GM12878 (cell line): ENCODE measurements around the gene AGFG1. TPM values are rescaled to one million over a fixed set of nuclear protein-coding genes. Genes with fewer than 3 reads are reported as not detected.

ENCODE experiments used
- ATAC-seq: fragments of 200-7000 bp; cut with Tn5 transposase; 3 replicates; pipeline ENCODE4 v1.9.1; 2020; ENCODE audit warnings: mild to moderate bottlenecking, moderate library complexity
- BruUV-seq: library from RNA; stranded (reverse); fragments of 400-500 nt; replicated peaks from 2 replicates; lab custom pipeline; 2021; lab: Mats Ljungman, UMichigan
- CTCF ChIA-PET: fragments of 300-600 bp; sonication (Branson Sonifier 250); formaldehyde crosslinking; extraction: SDS; loops from one replicate; lab custom pipeline; 2021; ENCODE audit warnings: inconsistent platforms; lab: Yijun Ruan, JAX
- POLR2A ChIA-PET: fragments of 350-600 bp; formaldehyde crosslinking; extraction: SDS; loops from one replicate; lab custom pipeline; 2021; ENCODE audit warnings: inconsistent platforms; lab: Charles Lee
- RAD21 ChIA-PET: fragments of 300-600 bp; sonication (Branson Sonifier 250); formaldehyde crosslinking; loops from one replicate; lab custom pipeline; 2023; ENCODE audit warnings: antibody characterized with exemption; ENCODE audit not compliant: unreplicated experiment; lab: Charles Lee
- SMC1A ChIA-PET: fragments of 300-600 bp; sonication (Branson Sonifier 250); formaldehyde crosslinking; loops from one replicate; lab custom pipeline; 2023; ENCODE audit not compliant: unreplicated experiment, uncharacterized antibody; lab: Charles Lee
- DNase-seq: peaks from one replicate; pipeline ENCODE4 v3.0.0-alpha.2; 2011; ENCODE audit warnings: low read depth, low spot score
- FAIRE-seq: peaks from 3 replicates; lab custom pipeline; 2011; peaks lifted over from hg19 to GRCh38; lab: Jason Lieb, UNC
- H2AFZ ChIP-seq: 2 replicates; pipeline ENCODE4 v1.6.0; 2011; ENCODE audit warnings: low read depth, low read length, control low read depth; ENCODE audit not compliant: control insufficient read depth
- H3K27ac ChIP-seq: 2 replicates; pipeline ENCODE4 v1.5.1; 2011; ENCODE audit warnings: control low read depth; ENCODE audit not compliant: control insufficient read depth, insufficient read depth
- H3K27me3 ChIP-seq, 2 experiments: replicated peaks in 1 of 2; 2 replicates each; pipeline versions ENCODE4 v1.6.0 to v1.6.1; 2011; ENCODE audit warnings: low read length in 1 of 2; ENCODE audit not compliant: control insufficient read depth in 2 of 2, insufficient read depth in 2 of 2
- H3K36me3 ChIP-seq, 2 experiments: 2 replicates each; pipeline ENCODE4 v1.5.1; 2011; ENCODE audit warnings: low read length in 1 of 2; ENCODE audit not compliant: control insufficient read depth in 2 of 2, insufficient read depth in 2 of 2
- H3K4me1 ChIP-seq: 2 replicates; pipeline ENCODE4 v1.6.1; 2011; ENCODE audit warnings: mild to moderate bottlenecking, low read length, moderate library complexity, mixed read lengths; ENCODE audit not compliant: control insufficient read depth, insufficient read depth
- H3K4me2 ChIP-seq: 2 replicates; pipeline ENCODE4 v1.6.0; 2011; ENCODE audit warnings: control low read depth; ENCODE audit not compliant: control insufficient read depth, insufficient read depth
- H3K4me3 ChIP-seq: fragments of 200-600 bp; sonication (generic); 2 replicates; pipeline ENCODE4 v1.5.1; 2016
- H3K79me2 ChIP-seq: 2 replicates; pipeline ENCODE4 v1.6.0; 2011; ENCODE audit warnings: low read length; ENCODE audit not compliant: control insufficient read depth, insufficient read depth
- H3K9ac ChIP-seq: 2 replicates; pipeline ENCODE4 v1.8.0; 2011; ENCODE audit warnings: low read length, control low read depth, mixed read lengths; ENCODE audit not compliant: control insufficient read depth, insufficient read depth
- H3K9me3 ChIP-seq: replicated peaks from 3 replicates; pipeline ENCODE4 v1.5.1; 2011; ENCODE audit warnings: mild to moderate bottlenecking, low read length; ENCODE audit not compliant: control insufficient read depth, insufficient read depth
- H4K20me1 ChIP-seq: 2 replicates; pipeline ENCODE4 v1.6.0; 2011; ENCODE audit not compliant: control insufficient read depth, insufficient read depth
- ATF7 ChIP-seq: fragments of 450-650 bp; IDR thresholded peaks from 2 replicates; pipeline ENCODE4 v1.6.1; 2016; ENCODE audit warnings: low read depth, mild to moderate bottlenecking
- BACH1 ChIP-seq: fragments of 450-650 bp; IDR thresholded peaks from 2 replicates; pipeline ENCODE4 v1.6.1; 2017; ENCODE audit warnings: mild to moderate bottlenecking, borderline replicate concordance
- BCL11A ChIP-seq: IDR thresholded peaks from 2 replicates; pipeline ENCODE4 v1.6.1; 2011; ENCODE audit warnings: low read depth, low read length
- CEBPB ChIP-seq, 2 experiments: fragments of 150-350 bp in 1 of 2; IDR thresholded peaks; 2 replicates each; pipeline ENCODE4 v1.6.1; 2012 to 2014; ENCODE audit warnings: low read depth in 2 of 2, low read length in 2 of 2, borderline replicate concordance in 1 of 2, inconsistent platforms in 1 of 2
- CREM ChIP-seq: IDR thresholded peaks from 2 replicates; pipeline ENCODE4 v1.6.1; 2014; ENCODE audit warnings: antibody characterized with exemption, low read depth
- ELK1 ChIP-seq: IDR thresholded peaks from 2 replicates; pipeline ENCODE4 v1.6.1; 2012; ENCODE audit warnings: low read depth, low read length, improper control_type of control experiment
- EP300 ChIP-seq, 2 experiments: fragments of 150-350 bp in 1 of 2; IDR thresholded peaks; 2 replicates each; pipeline ENCODE4 v1.6.1; 2011 to 2012; ENCODE audit warnings: low read depth in 2 of 2, low read length in 2 of 2, borderline replicate concordance in 1 of 2, improper control_type of control experiment in 1 of 2, inconsistent platforms in 1 of 2; ENCODE audit not compliant: control insufficient read depth in 1 of 2
- HDAC2 ChIP-seq: fragments of 200-600 bp; sonication (generic); IDR thresholded peaks from 2 replicates; pipeline ENCODE4 v1.6.1; 2017
- IRF3 ChIP-seq: fragments of 450-650 bp; IDR thresholded peaks from 2 replicates; pipeline ENCODE4 v1.6.1; 2014; ENCODE audit warnings: mild to moderate bottlenecking
- MEF2A ChIP-seq: IDR thresholded peaks from 2 replicates; pipeline ENCODE4 v1.6.1; 2011; ENCODE audit warnings: low read depth, mild to moderate bottlenecking, low read length, moderate library complexity; ENCODE audit not compliant: insufficient read depth
- NFIC ChIP-seq: IDR thresholded peaks from 2 replicates; pipeline ENCODE4 v1.6.1; 2012; ENCODE audit warnings: low read depth, mild to moderate bottlenecking, inconsistent platforms, low read length, moderate library complexity
- PAX5 ChIP-seq: IDR thresholded peaks from 2 replicates; pipeline ENCODE4 v1.6.1; 2011; ENCODE audit warnings: low read depth, low read length, borderline replicate concordance
- POLR2A ChIP-seq: IDR thresholded peaks from 2 replicates; pipeline ENCODE4 v1.6.1; 2011; ENCODE audit warnings: low read depth, mild to moderate bottlenecking, low read length
- RCOR1 ChIP-seq: conservative IDR thresholded peaks from 2 replicates; pipeline ENCODE4 v1.6.1; 2012; ENCODE audit warnings: low read depth, low read length, improper control_type of control experiment
- SP1 ChIP-seq: IDR thresholded peaks from one replicate; pipeline ENCODE4 v1.6.1; 2011; ENCODE audit warnings: low read depth, low read length
- SPI1 ChIP-seq: IDR thresholded peaks from 2 replicates; pipeline ENCODE4 v1.6.1; 2011; ENCODE audit warnings: low read depth, mild to moderate bottlenecking, low read length, moderate library complexity, borderline replicate concordance; ENCODE audit not compliant: insufficient read depth
- SREBF2 ChIP-seq: IDR thresholded peaks from 2 replicates; pipeline ENCODE4 v1.6.1; 2012; ENCODE audit warnings: mild to moderate bottlenecking, low read length
- SRF ChIP-seq, 2 experiments: IDR thresholded peaks; 2 replicates each; pipeline ENCODE4 v1.6.1; 2011; ENCODE audit warnings: low read depth in 2 of 2, low read length in 2 of 2, mild to moderate bottlenecking in 1 of 2, moderate library complexity in 1 of 2
- YY1 ChIP-seq: IDR thresholded peaks from 2 replicates; pipeline ENCODE4 v1.6.1; 2011; ENCODE audit warnings: low read depth, mild to moderate bottlenecking, low read length
- WGBS: methylation state at CpG from one replicate; pipeline ENCODE4 v1.1.6; 2016; ENCODE audit warnings: low lambda C conversion rate; ENCODE audit not compliant: insufficient replicate concordance, insufficient coverage; ENCODE audit errors: missing lambda C conversion rate; 5-methylcytosine and 5-hydroxymethylcytosine counted together
- in situ Hi-C: fragments of 300-500 bp; cut with MboI; formaldehyde crosslinking; loops from 9 replicates; pipeline ENCODE4 v1.14.3; 2018; ENCODE audit warnings: mixed read lengths
- intact Hi-C: fragments of 100-400 bp; cut with micrococcal nuclease; formaldehyde crosslinking; loops from one replicate; pipeline ENCODE4 v1.14.2; 2022; ENCODE audit not compliant: unreplicated experiment
- polyA plus RNA-seq, 11 experiments: library from polyadenylated mRNA; depleted of rRNA in 4 of 11; unstranded in 6 of 11; stranded (reverse) in 5 of 11; fragments of >200 nt; fragmentation: Nextera tagmentation in 4 of 11; fragmentation: Illumina TruSeq in 1 of 11; extraction: Ambion mirVana in 4 of 11; extraction: Trizol in 1 of 11; gene quantifications; 1 replicate in 1 of 11; 2 replicates in 10 of 11; pipeline versions ENCODE4 v1.2.1 to v1.2.3, GENCODE V29; 2011 to 2016; ENCODE audit warnings: inconsistent platforms in 2 of 11, missing spikeins in 2 of 11, low read depth in 1 of 11
- total RNA-seq, 4 experiments: library from RNA; depleted of rRNA in 3 of 4; stranded (reverse); fragments of >200 nt in 3 of 4; fragmentation: Illumina TruSeq in 1 of 4; extraction: Trizol in 1 of 4; gene quantifications; 2 replicates each; pipeline versions ENCODE4 v1.2.1 to v1.2.3, GENCODE V29; 2013 to 2021

Gene AGFG1
- total and polyA plus RNA-seq, 10 of the 15 experiments (the other 5 are each of a cell fraction or from before 2014, with no cell fraction given): 7.3 to 243 (median 81.7) TPM

DNA sequence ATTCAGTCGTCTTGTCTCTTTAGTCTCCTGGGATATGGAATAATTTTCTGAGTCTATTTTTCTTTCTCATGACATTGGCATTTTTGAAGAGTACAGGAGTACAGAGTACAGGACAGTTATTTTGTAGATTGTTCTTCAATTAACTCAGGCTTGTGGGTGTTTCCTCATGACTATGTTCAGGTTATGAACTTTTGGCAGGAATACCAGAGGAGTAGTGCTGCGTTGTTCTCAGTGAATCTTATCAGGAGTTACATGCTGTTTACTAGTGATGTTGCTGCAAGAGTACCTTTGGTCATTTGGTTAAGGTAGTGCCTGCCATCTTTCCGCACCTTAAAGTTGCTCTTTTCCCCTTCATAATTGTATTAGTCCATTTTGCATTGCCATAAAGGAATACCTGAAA is 41.3 kb upstream of the AGFG1 start:
- Histone ChIP-seq H4K20me1 (no peaks in the 10 kb centered on the region), H3K36me3 (no peaks in the 10 kb centered on the region), H3K4me2 (no peak overlapping the region), H2AFZ (no peak overlapping the region), H3K79me2 (no peaks in the 10 kb centered on the region), H3K27ac (no peak overlapping the region), H3K4me1 (no peaks in the 10 kb centered on the region), H3K9ac (no peak overlapping the region), H3K9me3 (peaks cover 8% of the 10 kb centered on the region; the same call in 2 of the 3 replicates), H3K4me3 (no peak overlapping the region), H3K27me3 (no peaks in the 10 kb centered on the region)
- no peak for DNase-seq
- ChIA-PET SMC1A (interaction anchor here (1.3 to 1.8 kb wide), 3 partner anchors 15 to 30 kb away, joined by 3 to 4 read pairs (median 3); no protein-coding TSS in a partner anchor), RAD21 (no interaction called here), CTCF (no interaction called here), POLR2A (no interaction called here)
- FAIRE-seq: no peak
- BruUV-seq: no TSS peak
- TF ChIP-seq YY1 (no peak), MEF2A (no peak), HDAC2 (no peak), SP1 (no peak)
- intact Hi-C loops: no loop called here
- 82% methylated on average over 3 of the region's 3 CpGs for WGBS
- ATAC-seq: no peak
- in situ Hi-C loops: no loop called here

DNA sequence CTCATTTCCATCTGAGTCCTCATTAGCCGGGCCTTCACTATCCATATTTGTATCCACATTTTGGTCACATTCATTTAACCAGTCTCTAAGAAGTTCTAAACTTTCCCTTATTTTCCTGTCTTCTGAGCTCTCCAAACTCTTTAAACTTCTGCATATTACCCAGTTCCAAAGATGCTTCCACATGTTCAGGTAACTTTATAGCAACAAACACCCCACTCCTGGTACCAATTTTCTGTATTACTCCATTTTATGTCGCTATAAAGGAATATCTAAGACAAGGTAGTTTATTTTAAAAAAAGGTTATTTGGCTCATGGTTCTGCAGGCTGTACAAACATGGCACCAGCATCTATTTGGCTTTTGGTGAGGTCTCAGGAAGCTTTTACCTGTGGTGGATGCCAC is 38.8 kb upstream of the AGFG1 start:
- peaks cover 8% of the 10 kb centered on the region; the same call in 2 of the 3 replicates for H3K9me3 ChIP-seq
- intact Hi-C loops (no loop called here), in situ Hi-C loops (no loop called here)
- ChIA-PET SMC1A (interaction anchor here (1.2 kb wide), 1 partner anchor 17 kb away, joined by 3 read pairs; no protein-coding TSS in a partner anchor), CTCF (interaction anchor here (1.1 kb wide), 1 partner anchor 67 kb away, joined by 3 read pairs; no protein-coding TSS in a partner anchor), POLR2A (interaction anchor here (0.7 kb wide), 1 partner anchor 23 kb away, joined by 5 read pairs; no protein-coding TSS in a partner anchor), RAD21 (no interaction called here)
- no peak overlapping the region for H3K4me3 ChIP-seq
- BruUV-seq: no TSS peak
- FAIRE-seq: no peak
- no peak overlapping the region for H3K9ac ChIP-seq
- DNase-seq: no peak
- H3K27me3 ChIP-seq: no peaks in the 10 kb centered on the region
- no peak overlapping the region for H2AFZ ChIP-seq
- H3K4me1 ChIP-seq: no peaks in the 10 kb centered on the region
- no peak overlapping the region for H3K27ac ChIP-seq
- no peak for ATAC-seq
- 79% methylated on average over 2 of the region's 2 CpGs for WGBS
- TF ChIP-seq PAX5 (no peak), BACH1 (no peak), POLR2A (no peak), RCOR1 (no peak), ELK1 (no peak), IRF3 (no peak), NFIC (no peak), CREM (no peak), SRF (IDR thresholded peaks at IDR 0.05; ENCODE audit: low read depth in 2 of 2, low read length in 2 of 2) (no peak), CEBPB (IDR thresholded peaks at IDR 0.05; ENCODE audit: borderline replicate concordance in 1 of 2, low read depth in 2 of 2, low read length in 2 of 2) (no peak), SREBF2 (no peak), EP300 (IDR thresholded peaks at IDR 0.05; ENCODE audit: borderline replicate concordance in 1 of 2, control insufficient read depth in 1 of 2, low read depth in 2 of 2, low read length in 2 of 2) (no peak), SPI1 (no peak), BCL11A (no peak), ATF7 (no peak)
- H3K4me2 ChIP-seq: no peak overlapping the region
- H3K36me3 ChIP-seq: no peaks in the 10 kb centered on the region
- H3K79me2 ChIP-seq: no peaks in the 10 kb centered on the region
- no peaks in the 10 kb centered on the region for H4K20me1 ChIP-seq
